Measurements from ENCODE around the gene GPC4. TPM values are rescaled to one million over a fixed set of nuclear protein-coding genes. Genes with fewer than 3 reads are reported as not detected.
A peak's percentile ranks its signal among the peaks of the same experiment; 100 is the strongest.

GPC4 gene
- total and polyA plus RNA-seq, 2 experiments from 2014 or later: 124 to 183 TPM

DNA sequence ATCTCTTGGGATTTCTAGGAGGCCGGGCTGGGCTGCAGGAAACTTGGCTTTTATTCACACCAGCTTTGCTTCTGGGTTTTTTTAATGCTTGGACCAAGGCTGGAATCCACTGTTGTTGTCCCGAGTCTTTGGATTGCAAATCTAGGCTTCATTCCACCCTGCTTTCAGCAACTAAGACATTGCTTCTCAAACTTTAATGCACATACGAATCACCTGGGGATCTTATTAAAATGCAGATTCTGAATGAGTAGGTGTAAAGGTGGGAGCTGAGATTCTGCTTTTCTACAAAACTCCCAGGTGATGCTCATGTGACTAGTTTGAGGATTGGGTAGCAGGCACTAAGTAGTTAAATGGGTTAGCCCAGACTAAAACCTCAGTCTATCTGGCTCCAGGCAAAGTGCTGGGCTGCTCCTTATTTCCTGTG is 39.2 kb upstream of the GPC4 start:
- Histone ChIP-seq H2AFZ (no peak overlapping the region), H3K36me3 (ENCODE audit: insufficient read depth) (no peaks in the 10 kb centered on the region), H3K27ac (ENCODE audit: low read depth) (peak overlapping the region; percentile 92), H4K20me1 (replicated peaks; ENCODE audit: insufficient read depth) (no peaks in the 10 kb centered on the region), H3K4me1 (ENCODE audit: insufficient read depth) (peaks cover 8% of the 10 kb centered on the region; the same call in 1 of the 2 replicates), H3K9me2 (ENCODE audit: insufficient read depth) (no peaks in the 10 kb centered on the region), H3F3A (replicated peaks; ENCODE audit: low read depth) (no peaks in the 10 kb centered on the region), H3K4me2 (no peak overlapping the region), H3K4me3 (no peak overlapping the region), H3K27me3 (ENCODE audit: insufficient read depth) (no peaks in the 10 kb centered on the region), H3K79me2 (replicated peaks; ENCODE audit: insufficient read depth) (no peaks in the 10 kb centered on the region)
- ATAC-seq (peak; percentile 85), DNase-seq (ENCODE audit: low spot score) (peak; percentile 53)
- peaks cover 2% of the 10 kb centered on the region for H3K27me3 Mint-ChIP-seq (ENCODE audit: insufficient read depth, low read depth, poor library complexity)
- H3K4me3 Mint-ChIP-seq: peak overlapping the region; percentile 33; the same call in 1 of the 3 replicates
- H3K9me3 Mint-ChIP-seq: peaks cover 3% of the 10 kb centered on the region; the same call in 2 of the 3 replicates
- no peak for TF ChIP-seq CREB1 (CRISPR knock-in tag; IDR thresholded peaks at IDR 0.05; ENCODE audit: low read depth)
- TF ChIP-seq NANOG (IDR thresholded peaks at IDR 0.05; ENCODE audit: borderline replicate concordance): peak; percentile 45; the same call in 1 of the 2 replicates
- TF ChIP-seq, protein P1, sequence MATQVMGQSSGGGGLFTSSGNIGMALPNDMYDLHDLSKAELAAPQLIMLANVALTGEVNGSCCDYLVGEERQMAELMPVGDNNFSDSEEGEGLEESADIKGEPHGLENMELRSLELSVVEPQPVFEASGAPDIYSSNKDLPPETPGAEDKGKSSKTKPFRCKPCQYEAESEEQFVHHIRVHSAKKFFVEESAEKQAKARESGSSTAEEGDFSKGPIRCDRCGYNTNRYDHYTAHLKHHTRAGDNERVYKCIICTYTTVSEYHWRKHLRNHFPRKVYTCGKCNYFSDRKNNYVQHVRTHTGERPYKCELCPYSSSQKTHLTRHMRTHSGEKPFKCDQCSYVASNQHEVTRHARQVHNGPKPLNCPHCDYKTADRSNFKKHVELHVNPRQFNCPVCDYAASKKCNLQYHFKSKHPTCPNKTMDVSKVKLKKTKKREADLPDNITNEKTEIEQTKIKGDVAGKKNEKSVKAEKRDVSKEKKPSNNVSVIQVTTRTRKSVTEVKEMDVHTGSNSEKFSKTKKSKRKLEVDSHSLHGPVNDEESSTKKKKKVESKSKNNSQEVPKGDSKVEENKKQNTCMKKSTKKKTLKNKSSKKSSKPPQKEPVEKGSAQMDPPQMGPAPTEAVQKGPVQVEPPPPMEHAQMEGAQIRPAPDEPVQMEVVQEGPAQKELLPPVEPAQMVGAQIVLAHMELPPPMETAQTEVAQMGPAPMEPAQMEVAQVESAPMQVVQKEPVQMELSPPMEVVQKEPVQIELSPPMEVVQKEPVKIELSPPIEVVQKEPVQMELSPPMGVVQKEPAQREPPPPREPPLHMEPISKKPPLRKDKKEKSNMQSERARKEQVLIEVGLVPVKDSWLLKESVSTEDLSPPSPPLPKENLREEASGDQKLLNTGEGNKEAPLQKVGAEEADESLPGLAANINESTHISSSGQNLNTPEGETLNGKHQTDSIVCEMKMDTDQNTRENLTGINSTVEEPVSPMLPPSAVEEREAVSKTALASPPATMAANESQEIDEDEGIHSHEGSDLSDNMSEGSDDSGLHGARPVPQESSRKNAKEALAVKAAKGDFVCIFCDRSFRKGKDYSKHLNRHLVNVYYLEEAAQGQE (IDR thresholded peaks at IDR 0.05; ENCODE audit: unreplicated experiment): no peak
- peak overlapping the region; percentile 43 for H3K27ac Mint-ChIP-seq
- peaks cover 24% of the 10 kb centered on the region for H3K4me1 Mint-ChIP-seq
- H3K36me3 Mint-ChIP-seq (ENCODE audit: low read depth): peaks cover 6% of the 10 kb centered on the region; the same call in 1 of the 3 replicates

DNA sequence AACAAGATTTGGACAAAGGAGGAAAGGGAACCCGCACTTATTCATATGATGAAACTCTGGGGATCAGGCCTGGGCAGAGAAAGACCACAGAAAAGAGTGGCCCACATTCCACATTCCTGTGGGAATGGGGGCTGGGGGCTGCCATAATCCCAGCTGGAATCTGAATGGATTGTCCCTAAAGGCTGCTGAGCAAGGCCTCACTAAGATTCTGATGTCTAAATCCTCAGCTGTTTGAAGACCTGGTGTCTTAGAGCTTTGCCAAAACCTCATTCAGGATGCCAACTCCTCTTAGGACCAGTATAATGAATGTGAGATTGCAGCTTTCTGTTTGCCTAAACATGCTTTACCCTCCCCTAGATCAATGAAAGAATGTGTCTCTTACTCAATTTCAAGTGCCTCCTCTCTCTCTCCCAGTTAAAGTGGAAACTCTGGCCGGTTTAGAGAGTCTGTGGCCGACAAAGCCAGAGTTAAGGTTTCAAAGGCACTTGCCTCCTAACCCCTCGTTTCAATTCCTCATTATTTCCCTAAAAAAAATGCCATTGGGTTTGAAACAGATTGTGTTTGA is 33.3 kb upstream of the GPC4 start:
- H3K27me3 Mint-ChIP-seq (ENCODE audit: insufficient read depth, low read depth, poor library complexity): peaks cover 3% of the 10 kb centered on the region
- Histone ChIP-seq H3K79me2 (replicated peaks; ENCODE audit: insufficient read depth) (no peaks in the 10 kb centered on the region), H3K36me3 (ENCODE audit: insufficient read depth) (no peaks in the 10 kb centered on the region), H2AFZ (no peak overlapping the region), H3K4me3 (no peak overlapping the region), H3F3A (replicated peaks; ENCODE audit: low read depth) (no peaks in the 10 kb centered on the region), H3K9me2 (ENCODE audit: insufficient read depth) (no peaks in the 10 kb centered on the region), H3K27ac (ENCODE audit: low read depth) (peak overlapping the region; percentile 34; the same call in 1 of the 2 replicates), H4K20me1 (replicated peaks; ENCODE audit: insufficient read depth) (no peaks in the 10 kb centered on the region), H3K4me1 (ENCODE audit: insufficient read depth) (peaks cover 8% of the 10 kb centered on the region), H3K27me3 (ENCODE audit: insufficient read depth) (no peaks in the 10 kb centered on the region), H3K4me2 (no peak overlapping the region)
- no peaks in the 10 kb centered on the region; the same call in 2 of the 3 replicates for H3K9me3 Mint-ChIP-seq
- no peak for TF ChIP-seq ZNF114 (CRISPR knock-in tag; IDR thresholded peaks at IDR 0.05)
- TF ChIP-seq CREB1 (CRISPR knock-in tag; IDR thresholded peaks at IDR 0.05; ENCODE audit: low read depth): no peak
- no peaks in the 10 kb centered on the region; the same call in 2 of the 3 replicates for H3K36me3 Mint-ChIP-seq (ENCODE audit: low read depth)
- H3K27ac Mint-ChIP-seq: no peak overlapping the region
- ATAC-seq: peak; percentile 42
- H3K4me1 Mint-ChIP-seq: peaks cover 30% of the 10 kb centered on the region
- no peak overlapping the region for H3K4me3 Mint-ChIP-seq
- peak; percentile 22 for DNase-seq (ENCODE audit: low spot score)

Measured in GM23338 (cell line).